ENCODE results near the gene WFIKKN2.

Gene WFIKKN2, protein sequence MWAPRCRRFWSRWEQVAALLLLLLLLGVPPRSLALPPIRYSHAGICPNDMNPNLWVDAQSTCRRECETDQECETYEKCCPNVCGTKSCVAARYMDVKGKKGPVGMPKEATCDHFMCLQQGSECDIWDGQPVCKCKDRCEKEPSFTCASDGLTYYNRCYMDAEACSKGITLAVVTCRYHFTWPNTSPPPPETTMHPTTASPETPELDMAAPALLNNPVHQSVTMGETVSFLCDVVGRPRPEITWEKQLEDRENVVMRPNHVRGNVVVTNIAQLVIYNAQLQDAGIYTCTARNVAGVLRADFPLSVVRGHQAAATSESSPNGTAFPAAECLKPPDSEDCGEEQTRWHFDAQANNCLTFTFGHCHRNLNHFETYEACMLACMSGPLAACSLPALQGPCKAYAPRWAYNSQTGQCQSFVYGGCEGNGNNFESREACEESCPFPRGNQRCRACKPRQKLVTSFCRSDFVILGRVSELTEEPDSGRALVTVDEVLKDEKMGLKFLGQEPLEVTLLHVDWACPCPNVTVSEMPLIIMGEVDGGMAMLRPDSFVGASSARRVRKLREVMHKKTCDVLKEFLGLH

GRCh38 chr17:50835301-50836234 lies at the start of gene WFIKKN2:
TSS of gene WFIKKN2 (plus strand) at chr17:50835586. CDS start at chr17:50835938, 352 bp downstream.
- DNase-seq (ENCODE audit: low spot score): no peak
- TF ChIP-seq, protein P1, sequence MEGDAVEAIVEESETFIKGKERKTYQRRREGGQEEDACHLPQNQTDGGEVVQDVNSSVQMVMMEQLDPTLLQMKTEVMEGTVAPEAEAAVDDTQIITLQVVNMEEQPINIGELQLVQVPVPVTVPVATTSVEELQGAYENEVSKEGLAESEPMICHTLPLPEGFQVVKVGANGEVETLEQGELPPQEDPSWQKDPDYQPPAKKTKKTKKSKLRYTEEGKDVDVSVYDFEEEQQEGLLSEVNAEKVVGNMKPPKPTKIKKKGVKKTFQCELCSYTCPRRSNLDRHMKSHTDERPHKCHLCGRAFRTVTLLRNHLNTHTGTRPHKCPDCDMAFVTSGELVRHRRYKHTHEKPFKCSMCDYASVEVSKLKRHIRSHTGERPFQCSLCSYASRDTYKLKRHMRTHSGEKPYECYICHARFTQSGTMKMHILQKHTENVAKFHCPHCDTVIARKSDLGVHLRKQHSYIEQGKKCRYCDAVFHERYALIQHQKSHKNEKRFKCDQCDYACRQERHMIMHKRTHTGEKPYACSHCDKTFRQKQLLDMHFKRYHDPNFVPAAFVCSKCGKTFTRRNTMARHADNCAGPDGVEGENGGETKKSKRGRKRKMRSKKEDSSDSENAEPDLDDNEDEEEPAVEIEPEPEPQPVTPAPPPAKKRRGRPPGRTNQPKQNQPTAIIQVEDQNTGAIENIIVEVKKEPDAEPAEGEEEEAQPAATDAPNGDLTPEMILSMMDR (IDR thresholded peaks at IDR 0.05; ENCODE audit: extremely low read depth, missing control alignments): no peak

DNA sequence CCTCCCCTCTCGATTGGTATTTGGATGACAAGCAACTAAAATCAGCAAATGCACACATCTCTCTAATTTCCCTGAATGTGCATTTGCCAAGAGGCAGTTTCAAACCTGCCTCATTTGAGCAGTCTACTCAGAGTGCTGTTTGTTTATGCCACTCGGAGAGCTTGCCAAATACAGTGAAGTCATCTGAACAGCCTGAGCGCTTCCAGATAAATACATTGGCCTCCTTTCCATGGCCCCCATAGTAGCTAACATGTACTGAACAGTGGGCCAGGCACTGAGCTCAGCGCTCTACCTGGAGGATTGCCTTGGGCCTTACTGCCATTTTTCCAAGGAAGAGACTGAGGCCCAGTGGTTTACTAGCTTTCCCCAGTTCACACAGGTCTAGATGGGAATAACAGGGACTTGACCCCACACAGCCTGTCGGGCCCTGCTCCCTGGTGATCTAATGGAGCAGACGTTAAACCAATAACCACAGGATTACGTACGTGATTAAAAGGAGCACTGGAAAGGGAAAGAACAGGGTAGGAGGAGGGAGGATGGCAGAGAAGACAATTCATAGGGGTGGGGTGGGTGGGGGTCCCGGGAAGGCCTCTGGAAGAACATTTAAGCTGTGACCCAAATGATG lies 49.3 kb upstream of the WFIKKN2 start:
- TF ChIP-seq, protein P1 (IDR thresholded peaks at IDR 0.05; ENCODE audit: extremely low read depth, missing control alignments): no peak
- DNase-seq (ENCODE audit: low spot score): no peak

DNA sequence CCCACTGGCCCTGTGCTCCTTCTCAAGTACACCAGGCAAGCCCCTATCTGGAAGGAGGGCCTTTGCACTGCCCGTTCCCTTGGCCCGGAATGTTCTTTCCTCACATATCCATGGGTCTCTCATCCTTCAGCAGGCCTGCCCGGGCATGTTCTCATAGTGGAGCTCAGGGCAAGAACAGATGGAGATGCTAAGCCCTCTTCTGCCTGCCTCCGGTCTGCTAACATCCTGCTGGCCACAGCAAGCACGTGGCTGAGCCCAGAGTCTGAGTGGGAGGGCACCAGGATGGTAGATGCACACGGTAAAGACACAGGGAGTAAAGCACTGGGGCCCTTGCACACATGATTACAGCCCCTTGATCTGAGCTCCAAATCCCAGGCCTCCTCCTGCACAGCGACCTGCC lies 48.3 kb upstream of the WFIKKN2 start:
- no peak for DNase-seq (ENCODE audit: low spot score)
- TF ChIP-seq, protein P1 (IDR thresholded peaks at IDR 0.05; ENCODE audit: extremely low read depth, missing control alignments): no peak

DNA sequence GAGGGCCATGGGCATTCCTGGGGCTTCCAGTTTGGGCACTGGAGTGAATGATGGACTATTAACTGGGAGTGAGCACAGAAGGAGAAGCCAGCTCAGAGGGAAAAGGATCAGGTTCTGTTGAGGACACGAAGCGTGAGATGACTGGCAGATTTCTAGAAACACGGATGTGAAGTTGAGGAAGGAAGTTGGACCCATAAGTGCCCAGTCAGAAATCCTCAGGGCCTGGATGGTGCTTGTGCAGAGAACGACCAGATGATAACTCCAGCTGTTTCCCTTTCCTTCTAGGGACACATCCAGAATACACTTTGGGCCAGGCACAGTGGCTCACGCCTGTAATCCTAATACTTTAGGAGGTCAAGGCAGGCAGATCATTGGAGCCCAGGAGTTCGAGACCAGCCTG lies 44.8 kb upstream of the WFIKKN2 start:
- no peak for DNase-seq (ENCODE audit: low spot score)

GRCh38 chr17:50792132-50792531 lies 43.3 kb upstream of the WFIKKN2 start:
- DNase-seq (ENCODE audit: low spot score): no peak
- TF ChIP-seq, protein P1 (IDR thresholded peaks at IDR 0.05; ENCODE audit: extremely low read depth, missing control alignments): no peak

More for the DNA sequence above, 44.8 kb upstream of the WFIKKN2 start:
- TF ChIP-seq, protein P1 (IDR thresholded peaks at IDR 0.05; ENCODE audit: extremely low read depth, missing control alignments): no peak

- TF ChIP-seq, protein P1 (IDR thresholded peaks at IDR 0.05; ENCODE audit: extremely low read depth, missing control alignments): no peak
- DNase-seq (ENCODE audit: low spot score): no peak
Measured at GRCh38 chr17:50793007-50793406, 42.4 kb upstream of the WFIKKN2 start.

Data from GM20000 (cell line).